HG03175 (cell line): ENCODE results near the gene SIPA1L3.

Source experiments
- ATAC-seq: cut with Tn5 transposase; IDR thresholded peaks from one replicate; pipeline ENCODE4 v1.9.1; 2021; ENCODE audit warnings: mild to moderate bottlenecking, moderate library complexity; ENCODE audit not compliant: unreplicated experiment

The SIPA1L3 gene

GRCh38 chr19:38250821-38251563 lies 344.0 kb downstream of the SIPA1L3 start:
- no peak for ATAC-seq

GRCh38 chr19:38251564-38252051 lies 344.6 kb downstream of the SIPA1L3 start:
- ATAC-seq = no peak

DNA sequence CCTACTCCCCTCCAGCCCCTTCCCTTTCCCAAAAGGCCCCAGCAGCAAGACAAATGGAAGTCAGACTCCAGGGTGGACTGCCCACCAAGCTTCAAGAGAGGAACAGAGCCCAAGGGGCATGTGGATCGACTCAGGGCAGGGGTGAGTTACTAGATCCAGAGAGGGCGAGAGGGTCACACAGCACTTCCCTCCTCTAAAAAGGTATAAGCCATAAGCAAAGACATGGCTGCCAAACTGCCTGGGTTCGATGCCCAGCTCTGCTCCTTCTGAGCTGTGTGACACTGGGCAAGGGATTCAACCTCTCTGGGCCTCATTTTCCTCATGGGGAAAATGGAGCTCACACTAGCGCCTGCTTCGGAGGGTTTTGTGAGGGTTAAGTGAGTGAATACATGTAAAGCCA lies 345.4 kb downstream of the SIPA1L3 start:
- no peak for ATAC-seq

DNA sequence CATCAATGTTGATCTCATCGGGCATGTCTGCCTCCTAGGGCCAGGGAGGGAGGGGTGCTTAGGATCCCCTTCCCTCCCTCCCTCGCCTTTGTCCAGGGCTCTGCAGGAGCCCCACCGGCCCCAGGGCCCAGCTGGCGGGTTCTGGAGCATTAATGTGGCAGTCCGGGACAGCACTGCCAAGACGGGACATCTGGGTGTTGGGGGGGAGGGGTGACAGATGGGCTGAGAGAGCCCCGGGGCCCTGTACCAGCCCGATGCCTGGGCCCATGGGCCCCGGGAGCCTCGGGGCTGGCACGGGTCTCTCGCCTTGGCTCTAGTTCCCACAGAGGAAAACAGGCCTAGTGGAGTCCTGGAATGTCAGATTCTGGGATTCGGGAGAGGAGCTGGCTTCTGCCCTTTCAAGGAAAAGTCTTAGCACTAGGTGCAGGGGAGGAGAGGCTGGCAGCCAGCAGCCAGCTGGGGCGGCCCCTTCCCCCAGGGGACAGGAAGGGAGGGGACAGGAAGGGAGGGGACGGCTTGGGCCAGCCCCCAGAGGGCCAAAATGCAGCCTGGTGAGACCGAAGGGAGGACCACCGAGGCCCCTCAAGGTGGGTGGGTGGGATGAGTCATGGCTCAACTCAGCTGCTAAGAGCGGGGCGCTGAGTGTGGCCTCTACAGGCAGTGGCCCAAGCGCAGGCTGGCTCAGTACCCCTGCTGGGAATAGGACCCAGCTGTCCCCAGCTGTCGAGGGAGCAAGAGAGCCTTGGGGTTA lies 346.1 kb downstream of the SIPA1L3 start:
- no peak for ATAC-seq

- no peak for ATAC-seq
These were observed 346.8 kb downstream of the SIPA1L3 start for GRCh38 chr19:38253788-38254187.

DNA sequence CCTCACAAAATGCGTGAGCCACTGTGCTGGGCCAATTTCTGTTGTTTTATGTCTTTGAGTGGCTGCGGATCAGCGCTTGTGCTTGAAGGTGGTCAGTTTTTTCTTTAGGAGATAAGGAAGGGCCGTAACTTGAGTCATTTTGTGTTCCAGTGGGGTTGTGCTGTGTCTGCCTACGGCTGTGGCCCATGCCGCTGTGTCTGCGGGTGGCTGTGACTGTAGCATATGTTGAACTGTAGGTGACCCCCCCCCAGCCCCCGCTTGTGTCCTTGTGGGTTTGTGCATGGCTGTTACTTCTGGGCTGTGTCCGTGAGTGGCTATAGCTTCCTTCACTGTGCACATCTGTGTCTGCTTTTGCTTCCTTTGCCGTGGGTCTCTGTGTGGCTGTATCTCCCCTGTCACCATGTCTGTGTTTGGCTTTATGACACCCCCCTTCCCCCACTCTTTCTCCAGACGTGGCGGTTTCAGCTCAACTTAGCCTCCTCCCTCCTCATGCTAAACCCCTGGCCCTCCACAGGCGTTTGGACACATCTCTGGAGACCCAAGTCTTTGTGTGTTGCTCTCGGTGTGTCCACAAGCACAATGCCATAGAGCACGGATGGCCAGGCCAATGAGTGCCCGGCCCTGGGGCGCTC lies 348.5 kb downstream of the SIPA1L3 start:
- ATAC-seq = no peak
